HG02759 (cell line): ENCODE measurements around the gene UQCR11.

Experiments
- ATAC-seq: cut with Tn5 transposase; IDR thresholded peaks from one replicate; pipeline ENCODE4 v1.9.1; 2021; ENCODE audit warnings: mild to moderate bottlenecking, moderate library complexity; ENCODE audit not compliant: unreplicated experiment

Gene UQCR11

GRCh38 chr19:1592755-1593500 lies 12.3 kb downstream of the UQCR11 start, which contains the start of gene MBD3:
MBD3 (minus strand) TSS chr19:1592865; CDS start chr19:1592631, 234 bp downstream.
- peak; percentile 68 for ATAC-seq

- peak; percentile 75 for ATAC-seq
Observed at GRCh38 chr19:1592024-1592754, 13.1 kb downstream of the UQCR11 start.

- ATAC-seq, result no peak
Observed at GRCh38 chr19:1591421-1592023, 13.7 kb downstream of the UQCR11 start.

- no peak for ATAC-seq
Observed at GRCh38 chr19:1590641-1591397, 14.4 kb downstream of the UQCR11 start.

GRCh38 chr19:1587872-1588271 lies 17.4 kb downstream of the UQCR11 start:
- ATAC-seq, result no peak

- ATAC-seq, result no peak
Observed at GRCh38 chr19:1585243-1585580, 20.1 kb downstream of the UQCR11 start.

- ATAC-seq, result no peak
Observed at GRCh38 chr19:1584500-1585242, 20.6 kb downstream of the UQCR11 start.

- ATAC-seq, result no peak
Observed at GRCh38 chr19:1582201-1582600, 23.1 kb downstream of the UQCR11 start.

DNA sequence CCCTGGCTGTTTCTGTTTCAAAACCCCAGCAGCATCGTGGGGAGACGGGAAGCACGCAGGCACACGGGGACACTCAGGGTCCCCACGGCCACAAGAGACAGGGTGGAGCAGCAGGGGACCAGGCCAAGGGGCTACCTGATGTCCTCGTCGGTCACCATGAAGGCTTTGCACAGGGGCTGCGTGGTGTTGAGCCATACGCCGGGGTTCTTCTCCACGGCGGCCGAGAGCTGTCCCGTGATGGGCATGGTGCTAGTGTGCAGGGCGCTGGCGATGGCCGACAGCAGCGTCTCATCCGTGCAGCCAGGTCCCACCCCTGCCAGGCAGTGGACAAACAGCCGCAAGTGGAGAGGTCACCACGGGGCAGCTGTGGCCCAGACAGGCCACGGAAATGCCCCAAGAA lies 24.3 kb downstream of the UQCR11 start:
- no peak for ATAC-seq

DNA sequence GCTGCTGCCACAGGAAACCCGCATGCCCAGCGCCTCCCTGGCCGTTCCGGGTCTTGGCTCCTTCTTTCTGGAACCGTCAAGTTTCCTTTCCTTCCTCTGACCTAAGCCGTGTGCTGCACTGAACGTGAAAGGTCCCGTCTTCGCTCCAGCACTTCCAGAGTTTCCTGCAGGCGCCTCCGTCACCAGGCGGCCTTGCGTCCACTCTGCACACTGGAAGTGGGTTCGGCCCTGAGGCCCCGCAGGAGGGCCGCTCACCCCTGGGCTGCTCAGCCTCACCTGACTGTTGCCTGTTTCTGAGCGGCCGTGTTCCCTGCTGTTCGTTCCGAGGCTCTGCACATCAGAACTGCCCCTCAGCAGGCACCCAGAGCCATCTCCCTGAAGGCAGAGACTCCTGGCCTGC lies 24.9 kb downstream of the UQCR11 start:
- no peak for ATAC-seq

- ATAC-seq, result no peak
Observed at GRCh38 chr19:1579222-1579621, 26.0 kb downstream of the UQCR11 start.

DNA sequence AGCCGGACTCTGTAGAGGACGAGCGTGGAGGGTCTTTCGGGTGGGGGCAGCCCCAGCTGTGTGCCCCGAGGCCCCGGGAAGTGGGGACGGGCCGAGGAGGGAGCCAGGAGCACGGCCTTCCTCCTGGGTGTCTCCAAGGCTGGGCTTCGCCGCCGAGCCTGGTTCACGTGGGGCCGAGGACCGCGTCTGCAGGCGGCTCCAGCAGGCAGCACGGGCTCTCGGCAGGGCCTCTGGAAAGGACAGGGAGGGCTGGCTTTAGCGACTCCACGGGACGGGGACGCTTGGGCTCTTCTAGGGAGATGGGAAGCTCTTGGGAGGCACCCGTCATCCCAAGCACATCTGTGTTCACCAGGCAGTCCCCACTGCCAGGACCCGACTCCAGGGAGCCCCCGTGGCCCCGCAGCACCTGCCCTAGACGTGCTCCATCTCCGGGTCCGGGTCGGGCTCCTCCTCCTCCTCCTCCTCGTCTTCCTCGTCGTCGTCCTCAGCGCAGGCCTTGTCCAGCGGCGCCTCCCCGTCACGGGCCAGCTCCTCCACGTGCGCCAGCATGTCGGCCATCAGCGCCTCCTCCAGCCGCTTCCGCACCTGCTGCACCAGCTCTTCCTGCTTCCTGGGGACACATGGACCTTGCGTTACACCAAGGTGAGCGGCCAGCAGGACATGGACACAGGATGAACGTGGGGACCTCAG lies 27.2 kb downstream of the UQCR11 start:
- no peak for ATAC-seq

GRCh38 chr19:1577090-1577928 lies 28.0 kb downstream of the UQCR11 start:
- ATAC-seq, result no peak

DNA sequence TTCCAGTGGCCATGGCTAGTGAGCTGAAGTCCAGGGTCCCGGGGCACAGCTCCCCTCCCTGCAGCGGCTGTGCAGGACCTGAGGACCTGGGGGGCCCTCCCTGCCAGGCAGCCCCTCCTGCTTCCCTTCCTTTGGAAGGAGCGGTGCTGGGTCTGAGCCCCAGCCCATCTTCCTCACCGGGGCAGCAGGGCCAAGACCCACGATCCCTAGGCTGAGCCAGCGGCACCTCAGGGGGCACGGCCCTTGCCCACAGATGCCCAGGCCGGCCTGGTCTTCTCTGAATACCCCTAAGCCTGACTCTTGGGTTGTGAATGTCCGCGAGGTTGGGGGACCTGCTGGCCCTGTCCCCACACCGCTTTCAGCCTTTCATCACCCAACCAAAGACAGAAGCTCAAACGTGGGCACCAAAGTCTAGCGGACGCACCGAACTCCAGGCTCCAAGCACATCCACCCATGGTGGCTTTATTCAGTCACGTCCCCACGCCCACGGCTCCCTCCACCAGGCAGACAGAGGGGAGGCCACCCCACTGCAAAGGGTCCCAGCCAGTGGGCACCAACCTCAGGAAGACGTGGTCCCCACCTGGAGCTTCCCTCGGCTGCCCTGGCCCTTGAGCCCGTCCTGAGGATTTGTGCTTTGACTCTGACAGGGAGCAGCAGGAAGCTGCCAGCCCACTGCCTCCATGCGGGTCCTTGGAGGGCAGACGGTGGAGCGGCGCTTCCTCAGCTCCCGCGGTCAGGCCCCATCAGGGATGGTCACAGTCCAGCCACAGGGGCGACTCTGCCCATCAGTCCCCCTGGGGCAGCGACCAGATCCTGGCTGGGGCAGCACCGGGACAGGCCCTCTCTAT lies 28.8 kb downstream of the UQCR11 start:
- ATAC-seq, result no peak

GRCh38 chr19:1575323-1576241 lies 29.7 kb downstream of the UQCR11 start:
- no peak for ATAC-seq

GRCh38 chr19:1574354-1575136 lies 30.7 kb downstream of the UQCR11 start:
- ATAC-seq, result no peak
